H1 (cell line): Measurements from ENCODE around the gene CUBN. TPM values are rescaled to one million over a fixed set of nuclear protein-coding genes. Genes with fewer than 3 reads are reported as not detected.

Experiments used
- CTCF ChIA-PET: fragments of 300-600 bp; sonication (Branson Sonifier 250); formaldehyde crosslinking; loops from one replicate; lab custom pipeline; 2021; ENCODE audit not compliant: partially characterized antibody; lab: Charles Lee
- POLR2A ChIA-PET: fragments of 300-600 bp; sonication (Branson Sonifier 250); formaldehyde crosslinking; loops from one replicate; lab custom pipeline; 2021; ENCODE audit warnings: inconsistent platforms; ENCODE audit not compliant: partially characterized antibody; lab: Charles Lee
- DNase-seq, 2 experiments: peaks; one replicate each; pipeline versions ENCODE4 v3.0.0 to v3.0.0-alpha.2; 2010 to 2022; ENCODE audit warnings: low spot score in 2 of 2, low read depth in 1 of 2, mixed read lengths in 1 of 2
- FAIRE-seq: peaks from 2 replicates; lab custom pipeline; 2011; peaks lifted over from hg19 to GRCh38; lab: Jason Lieb, UNC
- H2AFZ ChIP-seq: 2 replicates; pipeline ENCODE4 v1.8.1; 2012; ENCODE audit warnings: low read length, inconsistent platforms
- H2AK5ac ChIP-seq: 2 replicates; pipeline ENCODE4 v1.6.1; 2013; ENCODE audit warnings: low read depth, low read length
- H2BK120ac ChIP-seq: replicated peaks from 2 replicates; pipeline ENCODE3; 2013; ENCODE audit warnings: low read depth, low read length, inconsistent platforms
- H2BK12ac ChIP-seq: 2 replicates; pipeline ENCODE4 v1.6.1; 2013; ENCODE audit warnings: low read depth, low read length
- H2BK15ac ChIP-seq: 2 replicates; pipeline ENCODE4 v1.6.1; 2013; ENCODE audit warnings: low read length
- H2BK20ac ChIP-seq: 2 replicates; pipeline ENCODE4 v1.6.1; 2013; ENCODE audit warnings: low read length
- H2BK5ac ChIP-seq: 2 replicates; pipeline ENCODE4 v1.6.1; 2013; ENCODE audit warnings: low read depth, low read length
- H3K14ac ChIP-seq: 2 replicates; pipeline ENCODE4 v1.6.1; 2013; ENCODE audit warnings: inconsistent platforms; ENCODE audit not compliant: insufficient read length
- H3K18ac ChIP-seq: 2 replicates; pipeline ENCODE4 v1.6.1; 2013; ENCODE audit warnings: low read length; ENCODE audit errors: extremely low read depth
- H3K23ac ChIP-seq: 2 replicates; pipeline ENCODE4 v1.6.1; 2013; ENCODE audit warnings: inconsistent platforms; ENCODE audit not compliant: insufficient read length
- H3K23me2 ChIP-seq: 2 replicates; pipeline ENCODE4 v1.6.1; 2013; ENCODE audit warnings: low read depth, low read length
- H3K27ac ChIP-seq: 2 replicates; pipeline ENCODE4 v1.6.1; 2011; ENCODE audit warnings: low read depth, low read length, inconsistent platforms
- H3K27me3 ChIP-seq, 4 experiments: replicated peaks in 1 of 4; 1 replicate in 1 of 4; 2 replicates in 3 of 4; pipeline versions ENCODE4 v1.6.1 to v1.8.1; 2011 to 2013; ENCODE audit warnings: low read length in 3 of 4, mild to moderate bottlenecking in 3 of 4, inconsistent platforms in 2 of 4, mixed read lengths in 2 of 4, moderate library complexity in 1 of 4; ENCODE audit not compliant: control insufficient read depth in 3 of 4, insufficient read depth in 3 of 4; ENCODE audit errors: extremely low read depth in 1 of 4
- H3K36me3 ChIP-seq, 4 experiments: 2 replicates each; pipeline versions ENCODE4 v1.6.1 to v1.8.1; 2011 to 2013; ENCODE audit warnings: mild to moderate bottlenecking in 4 of 4, low read length in 3 of 4, moderate library complexity in 2 of 4, control low read depth in 1 of 4, inconsistent platforms in 1 of 4; ENCODE audit not compliant: insufficient read depth in 4 of 4, control insufficient read depth in 2 of 4
- H3K4ac ChIP-seq: replicated peaks from 2 replicates; pipeline ENCODE3; 2013; ENCODE audit warnings: low read length, low read depth, mixed read lengths, inconsistent platforms; ENCODE audit not compliant: insufficient read length
- H3K4me1 ChIP-seq, 4 experiments: replicated peaks in 1 of 4; 1 replicate in 1 of 4; 2 replicates in 3 of 4; pipeline versions ENCODE4 v1.6.1 to v1.8.1; 2011 to 2013; ENCODE audit warnings: low read length in 3 of 4, inconsistent platforms in 2 of 4, mixed read lengths in 1 of 4; ENCODE audit not compliant: insufficient read depth in 4 of 4, control insufficient read depth in 3 of 4
- H3K4me2 ChIP-seq, 2 experiments: 2 replicates each; pipeline versions ENCODE4 v1.6.1 to v1.8.1; 2011 to 2013; ENCODE audit warnings: low read depth in 2 of 2, low read length in 2 of 2, control low read depth in 1 of 2, inconsistent platforms in 1 of 2, mild to moderate bottlenecking in 1 of 2; ENCODE audit not compliant: insufficient read depth in 1 of 2
- H3K4me3 ChIP-seq, 4 experiments: fragments of 200-600, 300-600 bp in 1 of 4; sonication (generic), shearing (Covaris generic), sonication (Bioruptor Twin) in 1 of 4; 2 replicates each; pipeline versions ENCODE4 v1.5.1 to v1.8.1; 2011 to 2016; ENCODE audit warnings: low read length in 4 of 4, low read depth in 3 of 4, control low read depth in 2 of 4, inconsistent platforms in 2 of 4, mild to moderate bottlenecking in 2 of 4, mixed read lengths in 1 of 4, moderate library complexity in 1 of 4; ENCODE audit not compliant: insufficient read depth in 2 of 4; ENCODE audit errors: extremely low read depth in 1 of 4
- H3K56ac ChIP-seq: replicated peaks from 2 replicates; pipeline ENCODE3; 2013; ENCODE audit warnings: low read depth, mild to moderate bottlenecking, mixed read lengths, low read length, inconsistent platforms; ENCODE audit not compliant: insufficient read length
- H3K79me1 ChIP-seq: 2 replicates; pipeline ENCODE4 v1.6.1; 2013; ENCODE audit warnings: low read depth, low read length, control low read depth
- H3K79me2 ChIP-seq, 2 experiments: 2 replicates each; pipeline versions ENCODE4 v1.6.1 to v1.8.1; 2012 to 2013; ENCODE audit warnings: low read length in 2 of 2, mild to moderate bottlenecking in 2 of 2, inconsistent platforms in 1 of 2; ENCODE audit not compliant: insufficient read depth in 2 of 2, control insufficient read depth in 1 of 2
- H3K9ac ChIP-seq, 4 experiments: replicated peaks in 1 of 4; 1 replicate in 1 of 4; 2 replicates in 3 of 4; pipeline versions ENCODE4 v1.6.1 to v1.8.1; 2011 to 2013; ENCODE audit warnings: low read depth in 3 of 4, low read length in 3 of 4, control low read depth in 2 of 4, mild to moderate bottlenecking in 2 of 4, moderate library complexity in 2 of 4, inconsistent platforms in 1 of 4; ENCODE audit errors: extremely low read depth in 1 of 4
- H3K9me3 ChIP-seq, 2 experiments: 2 replicates each; pipeline versions ENCODE4 v1.6.1 to v1.8.1; 2012 to 2013; ENCODE audit warnings: mild to moderate bottlenecking in 2 of 2, moderate library complexity in 2 of 2, control low read depth in 1 of 2, inconsistent platforms in 1 of 2, low read depth in 1 of 2, low read length in 1 of 2, mixed read lengths in 1 of 2; ENCODE audit not compliant: insufficient read depth in 2 of 2
- H4K20me1 ChIP-seq, 2 experiments: replicated peaks in 1 of 2; 2 replicates each; pipeline versions ENCODE3 to v1.8.1; 2011 to 2013; ENCODE audit warnings: inconsistent platforms in 2 of 2, low read length in 2 of 2, mild to moderate bottlenecking in 1 of 2; ENCODE audit not compliant: insufficient read depth in 2 of 2, control insufficient read depth in 1 of 2
- H4K5ac ChIP-seq: 2 replicates; pipeline ENCODE4 v1.6.1; 2013; ENCODE audit warnings: low read length, low read depth, mixed read lengths, inconsistent platforms; ENCODE audit not compliant: insufficient read length
- H4K8ac ChIP-seq: 2 replicates; pipeline ENCODE4 v1.8.0; 2013; ENCODE audit warnings: mild to moderate bottlenecking, moderate library complexity, low read length, inconsistent platforms; ENCODE audit not compliant: insufficient read depth; ENCODE audit errors: extremely low read depth
- H4K91ac ChIP-seq: replicated peaks from 2 replicates; pipeline ENCODE3; 2013; ENCODE audit warnings: low read length, mixed read lengths, inconsistent platforms; ENCODE audit not compliant: insufficient read length
- PHF8 ChIP-seq: fragments of 200-600 bp; sonication (generic); conservative IDR thresholded peaks from 2 replicates; pipeline ENCODE4 v1.7.1; 2012; ENCODE audit warnings: low read depth, mild to moderate bottlenecking, inconsistent platforms, low read length, moderate library complexity
- WGBS, 2 experiments: shearing (Covaris generic) in 1 of 2; methylation state at CpG; one replicate each; pipeline versions ENCODE4 v1.1.6 to v1.1.7; 2013 to 2015; ENCODE audit warnings: low lambda C conversion rate in 2 of 2, mixed read lengths in 2 of 2, inconsistent platforms in 1 of 2, low coverage in 1 of 2, missing lambda C conversion rate in 1 of 2; ENCODE audit not compliant: insufficient replicate concordance in 2 of 2, insufficient coverage in 1 of 2, insufficient read length in 1 of 2; ENCODE audit errors: extremely low coverage in 1 of 2, missing lambda C conversion rate in 1 of 2; 5-methylcytosine and 5-hydroxymethylcytosine counted together
- polyA plus RNA-seq, 7 experiments: library from polyadenylated mRNA; depleted of rRNA in 3 of 7; stranded (reverse) in 5 of 7; unstranded in 2 of 7; fragments of >200 nt in 5 of 7; fragments of 200-250 nt in 2 of 7; gene quantifications; 1 replicate in 5 of 7; 2 replicates in 1 of 7; 4 replicates in 1 of 7; pipeline versions ENCODE4 v1.2.1 to v1.2.3, GENCODE V29; 2011 to 2013; ENCODE audit warnings: missing spikeins in 2 of 7, mixed read lengths in 2 of 7
- total RNA-seq: library from RNA; stranded (reverse); fragmentation: NEBNext Ultra II Directional; extraction: Animal tissue kit (Norgen Biotek cat#: 25700); gene quantifications from 2 replicates; pipeline ENCODE4 v1.2.1, GENCODE V29; 2021

The CUBN gene
- total and polyA plus RNA-seq, 2 of the 8 experiments (the other 6 are each of a cell fraction or from before 2014, with no cell fraction given): 0.04 to 0.08 TPM

GRCh38 chr10:16863766-16864165 is 265.8 kb downstream of the CUBN start:
- Histone ChIP-seq H3K36me3 (no peaks in the 10 kb centered on the region), H3K23ac (no peak overlapping the region), H3K18ac (no peak overlapping the region), H4K91ac (no peak overlapping the region), H2BK15ac (no peak overlapping the region), H3K14ac (no peak overlapping the region), H3K4me1 (peaks cover 4 to 21% (median 12%) of the 10 kb centered on the region in 4 experiments; a peak in 5 of 7 replicates), H3K9ac (no peak overlapping the region), H3K79me1 (no peaks in the 10 kb centered on the region), H3K79me2 (no peaks in the 10 kb centered on the region), H3K4ac (no peak overlapping the region), H3K56ac (no peak overlapping the region), H2AFZ (no peak overlapping the region), H3K27me3 (no peaks in the 10 kb centered on the region), H2BK12ac (no peak overlapping the region), H2BK20ac (no peak overlapping the region), H4K5ac (no peak overlapping the region), H3K4me3 (no peak overlapping the region), H4K20me1 (no peaks in the 10 kb centered on the region), H2BK5ac (no peak overlapping the region), H3K27ac (no peak overlapping the region), H3K9me3 (no peaks in the 10 kb centered on the region), H2BK120ac (no peak overlapping the region), H2AK5ac (no peak overlapping the region), H4K8ac (no peak overlapping the region), H3K4me2 (no peak overlapping the region), H3K23me2 (no peaks in the 10 kb centered on the region)
- ChIA-PET CTCF (interaction anchor here (0.7 to 1.3 kb wide), 3 partner anchors 20 to 367 kb away, joined by 3 to 4 read pairs (median 3); no protein-coding TSS in a partner anchor), POLR2A (interaction anchor here (0.7 kb wide), 1 partner anchor 28 kb away, joined by 3 read pairs; no protein-coding TSS in a partner anchor)
- TF ChIP-seq PHF8: no peak
- no peak for FAIRE-seq
- WGBS, 2 experiments: 93% methylated on average over 2 of the region's 2 CpGs; no CpG with 5 or more reads in 1 of the 2 experiments
- no peak for DNase-seq
